Measurements from ENCODE around the gene IL2.

The IL2 gene

DNA sequence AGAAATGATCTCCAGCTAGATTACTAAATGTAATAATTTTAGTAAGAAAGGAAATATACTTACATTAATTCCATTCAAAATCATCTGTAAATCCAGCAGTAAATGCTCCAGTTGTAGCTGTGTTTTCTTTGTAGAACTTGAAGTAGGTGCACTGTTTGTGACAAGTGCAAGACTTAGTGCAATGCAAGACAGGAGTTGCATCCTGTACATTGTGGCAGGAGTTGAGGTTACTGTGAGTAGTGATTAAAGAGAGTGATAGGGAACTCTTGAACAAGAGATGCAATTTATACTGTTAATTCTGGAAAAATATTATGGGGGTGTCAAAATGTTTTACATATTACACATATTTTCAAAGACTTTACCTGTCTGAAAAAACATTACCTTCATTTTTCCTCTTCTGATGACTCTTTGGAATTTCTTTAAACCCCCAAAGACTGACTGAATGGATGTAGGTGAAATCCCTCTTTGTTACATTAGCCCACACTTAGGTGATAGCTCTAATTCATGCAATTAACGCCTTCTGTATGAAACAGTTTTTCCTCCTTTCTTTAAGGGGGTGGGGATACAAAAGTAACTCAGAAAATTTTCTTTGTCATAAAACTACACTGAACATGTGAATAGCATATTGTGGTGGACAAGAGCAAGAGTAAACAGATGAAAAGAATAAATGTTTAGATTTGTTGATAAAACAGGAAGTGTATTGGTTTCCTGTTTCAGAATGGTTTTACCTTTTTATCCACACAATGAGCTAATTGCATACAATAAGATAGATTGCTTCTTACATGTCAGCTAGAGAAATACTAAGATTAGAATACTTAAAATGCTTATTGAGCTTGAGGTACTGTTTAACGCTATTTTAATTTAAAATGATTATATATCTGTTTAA, at the start of gene IL2:
Gene IL2, minus strand, starts transcription at position 495 of the 886 bp plus-strand sequence. Its CDS starts 285 bp downstream, at position 210.
- no peak for FAIRE-seq

DNA sequence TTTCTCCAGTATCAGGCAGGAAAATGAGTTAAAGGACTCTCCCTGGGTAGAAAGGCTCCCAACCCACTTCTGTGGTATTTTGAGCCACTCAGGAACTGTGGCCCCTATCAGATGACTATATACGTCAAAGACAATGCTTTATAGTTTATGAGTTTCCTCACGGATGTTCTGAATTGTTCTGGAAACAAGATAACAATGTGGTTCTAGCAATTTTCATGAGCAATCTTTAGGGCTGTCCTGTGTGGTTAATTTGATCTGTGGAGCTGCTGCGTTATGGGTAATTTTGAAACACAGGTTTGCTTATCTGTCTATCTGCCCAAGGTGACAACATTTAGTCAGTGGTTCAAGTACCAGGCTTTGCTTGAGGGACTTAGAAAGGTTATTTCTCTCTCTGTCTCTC, 46.7 kb upstream of the IL2 start:
- no peak for FAIRE-seq

- FAIRE-seq, result no peak
Measured at GRCh38 chr4:122500852-122501501, 44.5 kb upstream of the IL2 start.

GRCh38 chr4:122489061-122489460, 32.5 kb upstream of the IL2 start:
- no peak for FAIRE-seq

DNA sequence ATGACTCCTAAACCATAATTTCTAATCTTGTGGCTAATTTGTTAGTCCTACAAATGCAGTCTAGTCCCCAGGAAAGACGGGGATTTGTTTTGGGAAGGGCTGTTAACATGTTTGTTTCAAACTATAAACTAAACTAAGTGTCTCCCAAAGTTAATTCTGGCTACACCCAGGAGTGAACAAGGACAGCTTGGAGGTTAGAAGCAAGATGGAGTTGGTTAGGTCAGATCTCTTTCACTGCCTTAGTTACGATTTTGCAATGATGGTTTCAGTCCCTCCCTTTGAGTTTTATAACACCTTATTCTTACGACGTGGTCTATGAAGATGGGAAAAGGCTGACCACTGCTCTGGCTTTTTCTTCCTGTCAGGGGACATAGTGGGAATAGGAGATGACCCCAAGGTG, 27.0 kb upstream of the IL2 start:
- no peak for FAIRE-seq

GRCh38 chr4:122481766-122482405, 25.4 kb upstream of the IL2 start:
- FAIRE-seq, result no peak

DNA sequence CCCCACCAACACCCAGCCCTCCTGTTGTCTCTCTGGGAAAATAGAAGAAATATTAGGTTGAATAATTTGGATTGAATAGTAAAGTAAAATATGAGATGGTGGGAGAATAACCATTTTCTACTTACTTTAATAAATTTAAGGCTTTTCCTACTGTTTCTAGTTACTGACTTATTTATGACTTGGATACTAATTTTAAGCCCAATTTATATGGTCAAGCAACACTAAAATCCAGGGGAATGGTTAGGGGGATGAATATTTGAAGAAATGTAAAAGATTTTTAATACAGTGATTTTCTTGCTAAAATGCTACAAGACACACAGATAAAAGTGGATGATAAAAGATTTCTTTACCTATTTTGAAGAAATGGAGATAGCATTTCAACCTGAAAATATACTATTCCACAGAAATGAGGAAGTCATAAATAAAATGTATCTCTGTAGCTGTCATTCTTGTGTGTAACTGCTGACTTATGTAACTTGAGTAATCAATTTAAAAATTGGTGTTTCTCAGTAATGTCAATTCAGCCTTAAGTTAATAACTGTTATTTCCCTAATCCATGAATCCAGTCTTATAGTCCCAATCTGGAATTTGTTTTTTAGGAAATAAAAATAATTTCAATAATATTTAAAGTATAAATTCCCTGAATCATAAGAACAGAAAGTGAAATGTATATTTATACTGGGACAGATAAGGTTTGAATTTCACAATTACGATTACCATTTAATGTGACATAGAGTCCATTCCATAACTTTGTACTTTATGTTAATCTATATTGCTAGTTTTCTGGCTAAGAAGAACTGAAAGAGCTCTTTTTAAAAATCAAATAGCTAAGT, 24.3 kb upstream of the IL2 start:
- no peak for FAIRE-seq

GRCh38 chr4:122479935-122480416, 23.5 kb upstream of the IL2 start:
- no peak for FAIRE-seq

DNA sequence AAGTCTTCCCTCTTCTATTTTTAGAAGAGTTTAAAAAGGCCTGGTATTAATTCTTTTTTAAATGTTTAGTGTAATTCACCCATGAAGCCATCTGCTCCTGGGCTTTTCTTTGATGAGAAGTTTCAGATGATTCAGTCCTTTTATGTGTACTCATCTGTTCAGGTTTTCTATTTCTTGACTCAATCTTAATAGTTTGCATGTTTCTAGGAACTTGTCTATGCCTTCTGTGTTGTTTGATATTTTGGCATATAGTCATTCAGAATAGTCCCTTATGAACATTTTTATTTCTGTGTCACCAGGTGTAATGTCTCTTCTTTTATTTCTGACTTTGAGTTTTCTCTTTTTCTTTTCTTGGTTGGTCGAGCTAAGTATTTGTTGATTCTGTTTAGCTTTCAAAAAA, 20.2 kb upstream of the IL2 start:
- no peak for FAIRE-seq

- no peak for FAIRE-seq
Measured at GRCh38 chr4:122476126-122476525, 19.6 kb upstream of the IL2 start.

DNA sequence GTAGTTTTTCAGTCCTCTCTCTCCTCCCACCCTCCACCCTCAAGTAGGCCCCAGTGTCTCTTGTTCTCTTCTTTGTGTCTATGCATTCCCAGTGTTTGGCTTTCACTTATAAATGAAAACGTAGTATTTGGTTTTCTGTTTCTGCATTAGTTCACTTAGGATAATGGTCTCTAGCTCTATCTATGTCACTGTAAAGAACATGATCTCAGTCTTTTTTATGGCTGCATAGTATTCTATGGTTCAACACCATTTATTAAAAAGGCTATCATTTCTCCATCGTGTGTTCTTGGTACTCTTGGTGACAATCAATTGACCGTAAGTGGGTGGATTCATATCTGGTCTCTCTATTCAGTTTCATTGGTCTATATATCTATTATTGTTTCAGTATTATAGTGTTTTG, 18.7 kb upstream of the IL2 start:
- FAIRE-seq, result no peak

GRCh38 chr4:122469457-122469856, 12.9 kb upstream of the IL2 start:
- FAIRE-seq, result no peak

DNA sequence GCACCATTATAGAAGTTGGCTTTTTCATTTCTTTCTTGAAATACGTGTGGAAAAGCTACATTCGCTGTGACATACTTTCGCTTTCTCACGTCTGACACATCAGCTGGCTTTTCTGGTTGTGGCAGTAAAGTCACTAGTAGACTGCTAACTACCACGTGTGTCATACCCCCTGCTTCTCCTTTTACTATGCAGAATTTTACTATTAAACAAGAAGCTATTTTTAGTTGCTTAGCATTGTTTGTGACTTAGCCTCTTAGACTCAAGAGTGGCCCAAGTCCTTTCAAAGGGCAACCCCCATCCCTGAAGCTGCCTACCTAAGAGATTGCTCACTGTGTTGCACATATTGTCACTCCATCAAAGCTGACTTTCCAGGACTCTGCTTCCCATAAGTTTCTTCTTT, 2.1 kb upstream of the IL2 start:
- FAIRE-seq, result no peak

GRCh38 chr4:122453384-122453995, 3.0 kb downstream of the IL2 start:
- no peak for FAIRE-seq

- FAIRE-seq, result no peak
Measured at GRCh38 chr4:122450847-122451246, 5.7 kb downstream of the IL2 start.

- no peak for FAIRE-seq
Measured at GRCh38 chr4:122434285-122434684, 22.2 kb downstream of the IL2 start.

GRCh38 chr4:122431351-122431750, 25.2 kb downstream of the IL2 start:
- no peak for FAIRE-seq

- no peak for FAIRE-seq
Measured at GRCh38 chr4:122423246-122423645, 33.3 kb downstream of the IL2 start.

GRCh38 chr4:122412547-122412946, 44.0 kb downstream of the IL2 start:
- no peak for FAIRE-seq

DNA sequence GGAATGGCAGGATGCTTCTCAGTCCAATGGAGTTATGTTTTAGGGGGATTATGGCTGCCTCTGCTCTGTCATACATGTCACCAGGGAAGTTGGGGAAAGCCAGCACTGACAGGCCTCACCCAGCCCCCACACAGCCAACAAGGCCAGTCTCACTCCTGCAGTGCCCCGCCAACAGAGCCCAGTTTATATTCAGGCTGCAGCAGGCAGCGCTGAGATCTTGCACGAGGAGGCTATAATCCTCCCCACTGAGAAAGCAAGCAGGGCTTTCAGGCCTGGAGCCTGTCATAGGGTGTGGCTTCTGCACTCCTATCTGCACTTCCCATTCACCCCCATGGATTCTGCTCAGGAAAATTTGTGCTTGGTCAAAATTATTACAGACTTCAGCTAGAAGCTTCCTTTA, 52.7 kb downstream of the IL2 start:
- FAIRE-seq, result no peak

Measured in G401.6 (cell line).